SK-N-SH (cell line): ENCODE measurements around the gene SH3PXD2B.

Experiments
- YY1 ChIP-seq: IDR thresholded peaks from 2 replicates; pipeline ENCODE4 v1.4.0; 2012; ENCODE audit warnings: low read depth, mild to moderate bottlenecking
- TF ChIP-seq, protein P1 (sequence below): fragments of 200-600 bp; sonication (generic); IDR thresholded peaks from 2 replicates; pipeline ENCODE4 v1.6.1; 2017; ENCODE audit warnings: antibody characterized with exemption, mild to moderate bottlenecking, moderate library complexity

- TF ChIP-seq, protein P1, sequence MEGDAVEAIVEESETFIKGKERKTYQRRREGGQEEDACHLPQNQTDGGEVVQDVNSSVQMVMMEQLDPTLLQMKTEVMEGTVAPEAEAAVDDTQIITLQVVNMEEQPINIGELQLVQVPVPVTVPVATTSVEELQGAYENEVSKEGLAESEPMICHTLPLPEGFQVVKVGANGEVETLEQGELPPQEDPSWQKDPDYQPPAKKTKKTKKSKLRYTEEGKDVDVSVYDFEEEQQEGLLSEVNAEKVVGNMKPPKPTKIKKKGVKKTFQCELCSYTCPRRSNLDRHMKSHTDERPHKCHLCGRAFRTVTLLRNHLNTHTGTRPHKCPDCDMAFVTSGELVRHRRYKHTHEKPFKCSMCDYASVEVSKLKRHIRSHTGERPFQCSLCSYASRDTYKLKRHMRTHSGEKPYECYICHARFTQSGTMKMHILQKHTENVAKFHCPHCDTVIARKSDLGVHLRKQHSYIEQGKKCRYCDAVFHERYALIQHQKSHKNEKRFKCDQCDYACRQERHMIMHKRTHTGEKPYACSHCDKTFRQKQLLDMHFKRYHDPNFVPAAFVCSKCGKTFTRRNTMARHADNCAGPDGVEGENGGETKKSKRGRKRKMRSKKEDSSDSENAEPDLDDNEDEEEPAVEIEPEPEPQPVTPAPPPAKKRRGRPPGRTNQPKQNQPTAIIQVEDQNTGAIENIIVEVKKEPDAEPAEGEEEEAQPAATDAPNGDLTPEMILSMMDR: no peak
- no peak for TF ChIP-seq YY1
Observed at GRCh38 chr5:172417130-172417841, 37.0 kb downstream of the SH3PXD2B start.
